GM18499 (cell line): ENCODE measurements around the gene CCR3.

Experiments
- ATAC-seq: cut with Tn5 transposase; IDR thresholded peaks from one replicate; pipeline ENCODE4 v1.9.1; 2021; ENCODE audit warnings: moderate number of reproducible peaks; ENCODE audit not compliant: insufficient read depth, unreplicated experiment

Gene CCR3

GRCh38 chr3:46293991-46294833 is 52.0 kb downstream of the CCR3 start:
- ATAC-seq: no peak

DNA sequence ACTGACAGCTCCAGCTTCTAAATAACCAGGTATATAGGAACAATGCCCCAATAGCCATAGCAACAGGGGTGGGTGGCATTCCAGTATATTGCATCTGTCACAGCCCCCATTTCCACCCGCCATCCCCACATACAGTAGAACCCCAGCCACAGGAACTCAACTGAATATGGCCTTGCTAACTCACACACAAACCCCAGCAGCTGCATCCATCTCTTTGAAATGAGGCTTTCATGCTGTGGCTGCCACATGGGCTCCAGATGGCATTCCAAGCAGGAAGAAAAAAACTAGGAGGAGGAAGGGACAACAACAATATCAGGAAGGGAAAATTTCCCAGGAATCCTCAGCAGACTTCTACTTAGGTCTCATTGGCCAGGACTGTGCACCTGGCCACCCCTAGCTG is 54.6 kb downstream of the CCR3 start:
- ATAC-seq: no peak

DNA sequence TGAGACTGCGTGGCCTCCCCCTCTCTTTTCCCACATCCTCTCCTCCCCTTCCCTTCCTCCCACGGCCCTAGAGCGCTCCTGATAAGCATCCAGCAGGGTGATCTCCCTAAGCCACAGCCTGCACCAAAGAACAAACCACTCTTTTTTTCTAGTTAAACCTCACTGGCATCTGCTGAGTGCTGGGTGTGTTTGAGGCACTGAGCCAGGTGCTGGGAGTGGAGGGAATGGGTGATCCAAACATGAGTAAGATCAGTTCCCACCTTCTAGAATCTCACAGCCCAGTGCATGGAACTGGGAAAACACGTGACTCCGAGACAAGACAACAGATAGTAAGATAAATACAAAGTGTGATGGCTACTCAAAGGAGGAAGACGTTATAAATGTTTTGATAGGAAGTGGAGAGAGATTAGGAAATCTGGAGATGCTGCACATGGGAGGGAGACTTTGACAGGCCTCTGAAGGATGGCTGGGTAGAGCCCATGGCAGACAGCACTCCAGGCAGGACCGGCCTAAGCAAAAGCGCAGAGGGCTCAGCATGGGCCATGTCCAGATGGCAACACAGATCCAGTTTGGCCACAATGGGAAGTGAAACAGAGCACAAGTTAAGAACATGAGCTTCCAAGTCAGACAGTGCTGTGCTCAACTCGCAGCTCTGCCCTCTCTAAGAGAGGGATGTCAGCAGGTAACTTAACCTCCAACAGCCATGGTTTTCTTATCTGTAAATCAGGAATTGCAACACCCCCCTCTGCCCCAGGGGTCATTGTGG is 55.6 kb downstream of the CCR3 start:
- no peak for ATAC-seq

DNA sequence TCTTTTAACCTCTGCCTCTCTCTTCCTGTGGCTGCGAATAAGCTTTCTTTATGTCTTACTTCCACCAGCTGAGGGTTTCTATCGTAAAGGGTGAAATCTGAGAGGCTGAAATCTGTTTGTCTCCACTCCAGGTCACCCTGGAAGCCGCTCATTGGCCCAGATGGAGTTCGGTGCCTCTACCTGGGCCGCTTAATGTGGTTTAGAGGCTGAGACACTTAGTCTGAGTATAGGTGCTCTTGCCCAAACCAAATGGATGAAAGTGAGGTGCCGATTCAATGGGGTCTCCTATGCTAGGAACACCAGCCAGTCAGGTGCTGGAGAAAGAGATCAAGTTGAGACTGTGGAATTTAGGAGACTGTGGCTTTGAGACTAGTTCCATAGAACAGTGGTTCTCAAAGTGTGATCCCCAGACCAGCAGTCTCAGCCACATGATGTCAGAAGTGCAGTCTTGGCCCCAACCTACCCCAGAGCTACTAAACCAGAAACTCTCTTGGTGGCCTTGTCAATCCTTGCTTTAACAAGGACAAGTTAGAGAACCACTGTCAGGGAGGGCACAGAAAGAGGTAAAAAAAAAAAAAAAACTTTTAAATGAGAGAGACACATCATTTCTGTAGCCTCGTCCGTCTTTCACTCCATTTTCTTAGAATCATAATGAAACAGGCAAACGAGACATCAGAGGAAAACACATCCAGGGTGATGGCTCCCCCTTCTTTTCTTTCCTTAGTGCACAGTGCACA is 56.8 kb downstream of the CCR3 start:
- ATAC-seq: no peak

DNA sequence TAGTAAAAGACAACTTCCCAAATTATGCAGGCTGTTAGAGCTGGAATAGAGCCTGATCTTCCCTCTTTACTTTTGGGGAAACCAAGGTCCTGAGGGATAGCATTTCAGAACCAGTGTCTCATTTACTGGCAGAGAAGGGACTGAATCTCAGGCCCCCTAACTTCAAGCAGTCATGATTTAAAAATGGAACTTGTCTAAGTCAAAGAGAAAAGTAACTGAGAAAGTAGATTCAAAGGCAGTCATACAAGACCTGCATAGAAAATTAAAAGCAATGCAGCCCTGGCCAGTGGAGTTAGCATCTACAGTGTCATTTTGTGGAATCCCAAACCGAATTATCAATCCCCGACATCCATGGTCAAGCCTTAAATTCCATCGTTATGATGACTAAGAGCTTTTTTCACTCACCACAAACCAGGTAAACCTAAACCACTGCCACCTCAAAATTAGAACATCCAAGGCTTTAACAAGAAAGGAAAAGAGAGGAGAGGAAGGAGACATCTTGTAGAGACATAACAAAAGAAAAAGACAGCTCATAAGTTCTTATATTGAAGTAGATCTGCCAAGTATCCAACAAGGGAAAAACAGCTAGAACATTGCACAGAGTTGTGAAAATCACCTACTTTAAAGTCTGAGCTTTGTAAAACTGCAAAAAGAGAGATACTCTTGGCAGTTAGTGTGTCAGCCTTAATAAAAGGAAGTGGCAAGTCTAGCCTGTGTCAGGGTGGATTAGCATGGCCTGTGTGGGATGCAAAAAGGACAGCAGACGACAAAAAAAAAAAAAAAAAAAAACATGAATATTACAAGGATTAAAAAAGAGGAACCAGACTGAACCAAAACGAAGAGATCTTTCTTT is 57.6 kb downstream of the CCR3 start:
- no peak for ATAC-seq

GRCh38 chr3:46300461-46300789 is 58.2 kb downstream of the CCR3 start:
- no peak for ATAC-seq

DNA sequence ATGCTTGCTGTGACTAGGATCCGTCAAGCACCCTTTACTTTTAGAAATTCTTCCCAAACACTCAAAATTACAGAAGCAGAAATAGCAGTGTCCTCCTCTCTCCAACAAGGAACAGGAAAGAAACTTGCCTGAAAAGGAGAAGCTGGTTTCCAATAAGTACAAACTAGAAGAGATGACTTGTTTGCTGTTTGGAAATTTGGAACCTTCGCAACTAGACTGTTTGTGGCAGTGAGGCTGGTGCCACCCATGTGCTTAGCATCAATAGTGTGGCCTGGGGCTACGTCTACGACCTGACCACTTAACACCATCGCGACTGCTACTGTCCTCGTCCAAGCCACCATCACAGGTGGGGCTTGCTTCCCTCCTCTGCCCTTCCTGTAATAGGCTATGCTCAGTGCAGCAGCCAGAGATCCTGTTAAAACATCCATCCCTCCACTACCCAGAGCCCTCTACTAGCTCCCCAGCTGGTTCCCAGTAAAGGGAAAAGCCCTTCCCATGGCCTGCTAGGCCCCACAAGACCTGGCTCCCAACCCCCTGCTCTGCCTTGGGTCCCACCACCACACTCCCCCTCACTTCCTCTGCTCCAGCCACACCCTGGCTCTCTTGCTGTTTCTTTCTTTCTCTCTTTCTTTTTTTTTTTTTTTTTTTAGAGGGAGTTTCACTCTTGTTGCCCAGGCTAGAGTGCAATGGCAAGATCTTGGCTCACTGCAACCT is 59.0 kb downstream of the CCR3 start:
- ATAC-seq: no peak

GRCh38 chr3:46303240-46303639 is 61.0 kb downstream of the CCR3 start:
- no peak for ATAC-seq

GRCh38 chr3:46304739-46305138 is 62.5 kb downstream of the CCR3 start:
- no peak for ATAC-seq

- ATAC-seq: no peak
Observed at GRCh38 chr3:46312991-46313390, 70.7 kb downstream of the CCR3 start.

DNA sequence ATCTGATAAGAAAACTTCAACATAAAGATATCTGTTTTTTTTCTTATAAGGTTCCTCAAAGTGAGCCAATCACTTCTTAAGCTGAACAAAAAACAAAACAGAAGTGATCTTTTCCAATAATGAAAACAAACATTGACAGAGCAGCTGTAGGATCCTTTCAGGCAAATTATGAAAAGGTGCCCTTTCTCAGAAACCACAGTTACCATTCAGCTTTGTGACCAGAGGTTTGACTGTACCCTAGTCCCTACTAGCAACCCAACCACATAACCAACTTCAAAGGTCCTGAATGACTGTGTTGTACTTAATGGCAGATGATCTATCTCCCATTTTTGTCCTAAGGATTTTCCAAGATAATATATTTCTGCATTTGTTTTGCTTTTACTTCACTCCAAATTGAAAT is 72.3 kb downstream of the CCR3 start:
- no peak for ATAC-seq

DNA sequence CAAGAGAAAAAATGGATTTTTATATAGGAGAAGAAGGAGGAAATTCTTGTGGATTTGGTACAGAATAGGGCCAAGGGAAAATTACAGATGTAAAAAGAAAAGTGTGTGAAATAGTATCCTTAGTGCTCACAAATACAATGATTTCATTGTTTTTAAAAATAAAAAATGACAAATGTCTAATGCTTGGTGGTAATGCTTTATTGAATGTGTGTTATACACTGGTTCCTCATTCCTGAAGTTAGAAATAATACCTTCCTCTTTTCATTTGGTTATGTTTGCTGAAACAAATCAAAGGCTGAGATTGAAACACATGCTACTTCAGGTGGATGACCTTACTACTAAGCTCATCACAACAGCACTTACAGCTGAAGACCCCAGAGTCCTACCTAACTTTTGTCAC is 73.9 kb downstream of the CCR3 start:
- no peak for ATAC-seq
